Amniotic epithelial cell (primary cell): ENCODE measurements around the gene IL17RC.
"Not testable (repeated sequence)": the region's sequence is repeated elsewhere in the genome, so short reads cannot be mapped to it uniquely, and the experiment has no call there.

Experiments
- DNase-seq: peaks from one replicate; pipeline ENCODE4 v3.0.0-alpha.2; 2010; ENCODE audit warnings: low read depth

Gene IL17RC

GRCh38 chr3:9915254-9916141 is 1.4 kb upstream of the IL17RC start:
- peak; percentile 45 for DNase-seq

DNA sequence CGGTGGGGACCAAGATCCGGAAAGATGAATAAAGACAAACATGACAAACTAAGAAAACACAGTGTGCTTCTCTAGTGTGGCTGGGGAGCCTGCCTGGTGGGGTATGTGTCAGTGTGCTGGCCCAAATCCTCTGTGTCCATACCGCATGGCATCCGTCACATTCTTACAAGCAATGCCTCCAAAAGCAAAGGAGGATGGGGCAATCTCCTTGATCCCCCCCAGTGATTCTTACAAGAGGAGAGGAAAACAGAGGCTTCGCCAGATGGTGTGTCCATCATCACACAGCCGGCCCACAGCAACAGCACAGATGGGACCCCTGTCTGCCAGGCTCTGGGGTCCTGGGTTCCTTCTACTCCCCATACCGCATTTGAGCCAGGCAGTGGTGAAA is 558 bp upstream of the IL17RC start:
- DNase-seq: peak; percentile 49

GRCh38 chr3:9917820-9918219 is 922 bp downstream of the IL17RC start:
- DNase-seq: no peak

DNA sequence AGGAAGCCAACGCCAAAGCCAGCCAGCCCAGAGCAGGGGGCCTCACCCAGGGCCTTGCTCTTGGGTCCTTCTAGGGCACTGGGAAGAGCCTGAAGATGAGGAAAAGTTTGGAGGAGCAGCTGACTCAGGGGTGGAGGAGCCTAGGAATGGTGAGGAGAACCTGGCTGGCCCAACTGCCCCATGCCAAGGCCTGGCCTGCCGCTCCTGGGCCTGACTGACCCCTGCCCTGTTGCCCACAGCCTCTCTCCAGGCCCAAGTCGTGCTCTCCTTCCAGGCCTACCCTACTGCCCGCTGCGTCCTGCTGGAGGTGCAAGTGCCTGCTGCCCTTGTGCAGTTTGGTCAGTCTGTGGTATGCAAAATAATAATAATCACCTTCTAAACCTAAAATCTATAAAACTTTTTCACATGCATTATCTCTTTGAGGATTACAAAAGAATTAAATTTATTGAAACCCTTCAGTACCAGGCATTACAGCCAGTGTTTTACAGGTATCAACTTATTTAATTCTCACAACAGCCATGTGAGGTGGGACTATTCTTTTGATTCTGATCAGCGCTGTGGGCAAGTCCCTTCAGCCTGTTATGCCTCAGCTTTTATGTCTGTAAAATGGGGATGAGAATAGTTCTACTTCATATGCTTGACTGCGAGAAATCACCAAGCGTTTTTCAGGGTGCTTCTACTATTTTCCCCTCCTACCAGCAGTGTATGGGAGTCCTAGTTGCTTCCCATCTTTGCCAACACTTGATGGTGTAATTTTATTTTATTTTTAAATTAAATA is 1.6 kb downstream of the IL17RC start:
- no peak for DNase-seq

DNA sequence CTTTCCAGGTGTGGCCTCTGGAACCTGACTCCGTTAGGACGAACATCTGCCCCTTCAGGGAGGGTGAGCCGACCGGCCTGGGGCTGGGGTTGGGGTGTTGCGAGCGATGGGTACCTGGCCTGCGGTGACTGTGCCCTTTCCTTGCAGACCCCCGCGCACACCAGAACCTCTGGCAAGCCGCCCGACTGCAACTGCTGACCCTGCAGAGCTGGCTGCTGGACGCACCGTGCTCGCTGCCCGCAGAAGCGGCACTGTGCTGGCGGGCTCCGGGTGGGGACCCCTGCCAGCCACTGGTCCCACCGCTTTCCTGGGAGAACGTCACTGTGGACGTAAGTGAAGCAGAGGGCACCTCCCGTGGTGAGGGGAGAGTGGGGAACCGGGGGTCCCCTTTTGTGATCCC is 11.3 kb downstream of the IL17RC start:
- no peak for DNase-seq

DNA sequence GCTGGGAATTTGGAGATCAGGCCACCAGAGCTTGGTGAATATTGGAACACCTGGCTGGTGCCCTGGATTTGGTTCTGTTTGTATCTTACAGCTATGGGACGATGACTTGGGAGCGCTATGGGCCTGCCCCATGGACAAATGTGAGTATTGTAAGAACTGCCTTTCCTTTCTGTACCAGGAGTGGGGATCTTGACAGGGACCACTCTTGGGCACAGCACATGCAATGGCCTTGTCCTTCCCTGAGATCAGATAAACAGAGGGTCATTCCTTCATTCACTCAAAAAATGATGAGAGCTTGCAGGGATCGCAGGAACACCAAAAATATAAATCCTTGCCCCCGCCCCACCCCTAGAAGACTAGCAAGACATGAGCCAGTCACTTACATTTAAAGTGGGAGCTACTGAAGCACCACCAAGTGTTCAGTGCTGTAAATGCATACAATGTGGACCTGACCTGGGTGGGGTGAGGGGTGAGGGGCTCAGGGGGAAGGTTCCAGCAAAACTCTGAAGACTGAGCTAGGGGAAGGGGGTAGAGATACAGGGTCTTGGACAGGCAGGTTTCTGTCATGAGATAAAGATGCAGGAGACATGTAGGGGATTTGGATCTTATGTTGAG is 14.0 kb downstream of the IL17RC start:
- DNase-seq: peak; percentile 20

DNA sequence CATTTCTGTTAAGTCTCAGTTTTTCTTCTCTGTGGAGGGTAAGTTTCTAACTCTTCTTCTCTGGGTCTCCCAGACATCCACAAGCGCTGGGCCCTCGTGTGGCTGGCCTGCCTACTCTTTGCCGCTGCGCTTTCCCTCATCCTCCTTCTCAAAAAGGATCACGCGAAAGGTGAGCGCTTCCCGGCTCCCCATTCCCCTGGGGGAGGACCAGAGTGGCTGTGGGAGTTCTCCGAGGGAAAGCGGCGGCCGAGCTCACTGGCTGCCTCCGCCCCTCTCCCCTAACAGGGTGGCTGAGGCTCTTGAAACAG is 15.6 kb downstream of the IL17RC start:
- DNase-seq: no peak

GRCh38 chr3:9932843-9933560 is 16.1 kb downstream of the IL17RC start:
- peak; percentile 72 for DNase-seq

DNA sequence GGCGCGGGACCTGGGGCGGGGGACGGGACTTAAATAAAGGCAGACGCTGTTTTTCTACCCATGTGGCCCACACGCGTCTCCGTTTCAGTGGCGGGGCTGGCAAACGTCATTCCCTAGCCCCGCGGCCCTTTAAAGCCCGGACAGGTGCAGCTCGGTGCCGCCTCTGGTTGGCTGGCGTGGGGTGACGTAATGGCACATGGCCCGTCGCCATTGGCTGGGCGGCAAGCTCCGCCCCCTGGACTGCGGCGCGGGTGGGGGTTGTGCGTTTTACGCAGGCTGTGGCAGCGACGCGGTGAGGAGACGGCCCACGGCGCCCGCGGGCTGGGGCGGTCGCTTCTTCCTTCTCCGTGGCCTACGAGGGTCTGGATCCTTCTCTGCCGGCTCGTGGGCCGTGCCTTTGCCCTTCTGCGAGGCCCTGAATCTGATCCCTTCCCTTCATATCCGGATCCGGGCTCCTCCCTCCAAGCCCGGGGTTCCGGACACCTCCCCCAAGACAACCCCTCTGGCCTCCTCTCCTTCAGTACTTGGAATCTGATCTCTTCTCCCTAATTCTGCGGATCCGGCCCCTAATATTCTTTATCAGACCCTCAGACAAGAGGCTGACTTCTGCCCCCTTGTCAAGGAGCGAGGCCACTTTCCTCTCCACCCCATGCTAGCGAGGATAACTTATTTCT is 16.8 kb downstream of the IL17RC start, which contains the start of gene CRELD1:
CRELD1 (plus strand) TSS at position 274 of the 674 bp plus-strand sequence. CDS start 605 bp downstream, outside the sequence.
- DNase-seq: peak; percentile 90

DNA sequence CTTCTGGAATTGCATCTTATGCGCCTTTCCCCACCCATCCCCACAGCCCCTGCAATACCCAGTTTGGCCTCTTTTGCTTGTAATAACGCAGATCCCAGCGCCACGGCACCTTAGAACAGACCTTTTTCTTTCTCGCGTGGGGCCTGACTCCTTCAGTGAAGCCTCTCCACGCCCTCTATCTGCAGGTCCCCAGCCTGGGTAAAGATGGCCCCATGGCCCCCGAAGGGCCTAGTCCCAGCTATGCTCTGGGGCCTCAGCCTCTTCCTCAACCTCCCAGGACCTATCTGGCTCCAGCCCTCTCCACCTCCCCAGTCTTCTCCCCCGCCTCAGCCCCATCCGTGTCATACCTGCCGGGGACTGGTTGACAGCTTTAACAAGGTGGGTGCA is 17.3 kb downstream of the IL17RC start:
- DNase-seq: peak; percentile 48

GRCh38 chr3:9934993-9935392 is 18.1 kb downstream of the IL17RC start:
- DNase-seq: no peak

DNA sequence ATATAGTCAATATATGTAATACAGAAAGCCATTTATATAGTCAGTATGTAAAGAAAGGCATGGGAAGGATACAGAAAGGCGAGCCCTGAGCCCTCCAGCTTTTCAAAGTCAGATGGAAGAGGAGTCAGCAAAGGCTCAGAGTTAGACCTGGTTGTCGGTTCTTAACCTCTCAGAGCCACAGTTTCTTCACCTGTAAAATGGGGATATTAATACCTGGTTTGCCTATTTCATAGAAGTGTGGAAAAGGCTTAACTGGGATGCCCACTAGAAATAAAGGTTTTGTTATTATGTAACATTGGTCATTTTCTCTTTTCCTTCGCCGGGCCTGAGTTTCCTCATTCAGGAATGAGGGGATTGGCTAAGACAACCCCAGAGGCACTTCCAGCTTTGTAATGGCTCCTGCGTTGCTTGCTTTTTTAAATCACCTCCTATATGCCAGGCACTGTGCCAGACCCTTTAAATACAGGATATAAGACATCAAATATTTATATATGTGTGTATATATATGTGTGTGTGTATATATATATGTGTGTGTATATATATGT is 19.1 kb downstream of the IL17RC start:
- no peak for DNase-seq

DNA sequence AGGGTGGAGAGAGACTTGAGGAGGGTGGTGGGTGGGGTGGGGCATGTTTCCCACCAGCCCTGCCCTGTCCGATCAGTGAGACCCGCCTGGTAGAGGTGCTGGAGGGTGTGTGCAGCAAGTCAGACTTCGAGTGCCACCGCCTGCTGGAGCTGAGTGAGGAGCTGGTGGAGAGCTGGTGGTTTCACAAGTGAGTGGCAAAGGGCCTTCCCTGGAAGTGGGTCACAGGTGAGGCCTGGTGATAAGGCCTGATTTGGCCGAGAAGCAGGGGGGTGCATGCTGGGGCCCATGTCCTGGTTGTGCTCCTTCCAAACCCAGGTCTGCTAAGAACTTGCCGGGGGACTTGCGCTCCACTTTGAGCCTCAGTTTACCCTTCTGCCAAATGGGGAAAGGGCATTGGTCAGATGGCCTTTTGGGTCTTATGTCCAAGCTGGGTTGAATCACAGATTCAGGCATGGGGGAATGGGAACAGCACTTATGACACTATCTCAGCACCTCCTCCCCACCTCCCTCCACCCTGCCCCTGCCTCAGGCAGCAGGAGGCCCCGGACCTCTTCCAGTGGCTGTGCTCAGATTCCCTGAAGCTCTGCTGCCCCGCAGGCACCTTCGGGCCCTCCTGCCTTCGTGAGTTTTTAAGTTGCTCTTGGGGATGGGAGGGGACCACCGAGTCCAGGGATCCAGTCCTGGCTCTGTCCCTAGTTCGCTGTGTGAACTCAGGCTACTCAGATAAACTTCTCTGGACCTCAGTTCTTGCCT is 20.8 kb downstream of the IL17RC start:
- DNase-seq: no peak

DNA sequence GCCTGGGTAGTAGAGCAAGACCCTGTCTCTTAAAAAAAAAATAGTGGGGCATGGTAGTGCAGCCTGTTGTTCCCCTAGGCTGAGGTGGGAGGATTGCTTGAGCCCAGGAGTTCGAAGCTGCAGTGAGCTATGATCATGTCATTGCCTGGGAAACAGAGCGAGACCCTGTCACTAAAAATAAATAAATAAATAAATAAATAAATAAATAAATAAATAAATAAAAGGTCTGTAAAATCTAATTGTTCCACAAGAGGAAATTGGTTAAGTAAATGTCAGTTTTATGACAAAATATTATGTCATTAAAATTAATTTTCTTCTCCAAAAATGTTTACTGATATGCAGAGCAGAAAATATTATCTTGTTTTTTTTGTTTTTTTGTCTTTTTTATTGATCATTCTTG is 22.1 kb downstream of the IL17RC start:
- no peak for DNase-seq

- DNase-seq: not testable (repeated sequence)
These were observed 23.0 kb downstream of the IL17RC start for GRCh38 chr3:9939906-9940305.

GRCh38 chr3:9940746-9941145 is 23.8 kb downstream of the IL17RC start:
- no peak for DNase-seq

DNA sequence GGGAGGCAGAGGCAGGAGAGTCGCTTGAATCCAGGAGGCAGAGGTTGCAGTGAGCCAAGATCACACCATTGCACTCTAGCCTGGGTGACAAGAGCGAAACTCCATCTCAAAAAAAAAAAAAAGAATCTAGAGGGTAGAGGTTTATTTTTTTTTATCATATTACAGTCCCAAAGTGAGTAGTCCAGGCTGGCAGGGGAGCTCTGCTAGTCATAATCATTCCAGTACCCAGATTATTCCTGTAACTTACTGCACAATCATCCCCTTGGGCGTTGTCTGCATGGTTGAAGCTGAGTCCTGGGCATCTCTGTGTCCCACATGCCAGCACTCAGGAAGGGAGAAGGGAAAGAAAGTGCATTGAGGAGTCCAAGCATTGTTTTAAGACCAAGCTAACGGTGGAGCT is 25.3 kb downstream of the IL17RC start:
- DNase-seq: no peak

DNA sequence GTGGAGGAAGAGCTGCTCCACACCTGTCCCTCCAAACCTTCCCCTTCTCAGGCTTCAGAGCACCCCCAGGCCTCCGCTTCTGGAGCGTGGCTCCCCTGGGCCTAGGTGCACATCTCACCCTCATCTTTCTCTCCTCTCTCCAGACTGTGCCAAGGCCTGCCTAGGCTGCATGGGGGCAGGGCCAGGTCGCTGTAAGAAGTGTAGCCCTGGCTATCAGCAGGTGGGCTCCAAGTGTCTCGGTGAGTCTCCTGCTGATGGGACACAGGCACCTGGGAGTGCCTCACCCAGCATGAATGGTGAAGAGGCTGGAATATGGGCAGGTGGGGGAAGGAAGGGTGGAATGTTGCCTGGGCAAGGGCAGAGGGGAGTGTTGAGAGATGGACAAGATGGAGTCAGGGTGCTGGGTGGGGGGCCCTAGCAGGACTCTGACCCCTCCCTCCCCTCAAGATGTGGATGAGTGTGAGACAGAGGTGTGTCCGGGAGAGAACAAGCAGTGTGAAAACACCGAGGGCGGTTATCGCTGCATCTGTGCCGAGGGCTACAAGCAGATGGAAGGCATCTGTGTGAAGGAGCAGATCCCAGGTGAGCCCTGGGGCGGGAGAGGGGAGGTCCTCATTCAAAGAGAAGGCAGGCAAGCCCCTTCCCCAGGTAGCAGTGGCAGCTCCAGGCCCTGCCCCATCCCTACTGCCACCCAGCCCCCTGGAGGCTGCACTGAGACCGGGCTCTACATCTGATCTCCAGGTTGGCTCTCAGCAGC is 26.2 kb downstream of the IL17RC start:
- no peak for DNase-seq

DNA sequence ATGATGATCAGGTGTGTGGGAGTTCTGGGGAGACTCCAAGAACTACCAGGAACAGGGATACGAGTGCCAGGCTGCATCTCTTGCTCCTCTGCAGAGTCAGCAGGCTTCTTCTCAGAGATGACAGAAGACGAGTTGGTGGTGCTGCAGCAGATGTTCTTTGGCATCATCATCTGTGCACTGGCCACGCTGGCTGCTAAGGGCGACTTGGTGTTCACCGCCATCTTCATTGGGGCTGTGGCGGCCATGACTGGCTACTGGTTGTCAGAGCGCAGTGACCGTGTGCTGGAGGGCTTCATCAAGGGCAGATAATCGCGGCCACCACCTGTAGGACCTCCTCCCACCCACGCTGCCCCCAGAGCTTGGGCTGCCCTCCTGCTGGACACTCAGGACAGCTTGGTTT is 27.4 kb downstream of the IL17RC start:
- no peak for DNase-seq

DNA sequence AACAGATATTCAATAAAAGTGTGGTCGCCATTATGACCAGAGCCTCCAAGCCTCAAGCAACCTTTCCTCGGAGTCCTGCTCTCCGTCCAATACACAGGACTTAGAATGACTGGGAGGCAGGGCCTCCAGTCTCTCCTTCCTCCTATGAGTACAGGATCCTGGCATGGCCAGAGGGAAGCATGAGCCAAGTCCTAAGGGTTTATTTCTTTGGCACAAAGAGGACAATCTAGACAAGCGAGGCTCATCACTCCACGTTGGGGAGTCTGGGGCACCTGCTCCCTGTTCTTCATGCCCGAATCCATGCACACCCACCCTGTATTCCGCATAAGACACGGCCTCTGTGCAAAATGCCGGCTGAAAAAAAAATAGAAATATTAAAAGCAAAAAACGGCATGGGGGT is 28.5 kb downstream of the IL17RC start:
- no peak for DNase-seq
